A549 (cell line): Measurements from ENCODE around the gene GSG1L. TPM values are rescaled to one million over a fixed set of nuclear protein-coding genes. Genes with fewer than 3 reads are reported as not detected.

Source experiments
- ATAC-seq, 2 experiments: fragments of 200-7000 bp in 1 of 2; fragments of >200 bp in 1 of 2; cut with Nextera tagmentation in 1 of 2; cut with Tn5 transposase in 1 of 2; 3 replicates each; pipeline versions ENCODE4 v1.8.0 to v1.9.1; 2018 to 2020; ENCODE audit warnings: mild to moderate bottlenecking in 1 of 2, moderate library complexity in 1 of 2
- CTCF ChIA-PET: fragments of 300-600 bp; sonication (Branson Sonifier 250); formaldehyde crosslinking; extraction: SDS; loops from one replicate; lab custom pipeline; 2021; ENCODE audit warnings: antibody characterized with exemption, inconsistent platforms; lab: Yijun Ruan, JAX
- POLR2A ChIA-PET: fragments of 350-600 bp; formaldehyde crosslinking; extraction: SDS; loops from one replicate; lab custom pipeline; 2021; ENCODE audit warnings: antibody characterized with exemption, inconsistent platforms; lab: Yijun Ruan, JAX
- DNase-seq, 2 experiments: peaks; one replicate each; pipeline versions ENCODE4 v3.0.0 to v3.0.0-alpha.2; 2011 to 2016; ENCODE audit warnings: low read depth in 1 of 2, low spot score in 1 of 2
- FAIRE-seq: peaks from 2 replicates; lab custom pipeline; 2011; peaks lifted over from hg19 to GRCh38; lab: Jason Lieb, UNC
- H3K27ac ChIP-seq, 2 experiments: fragments of >200 bp; sonication (Bioruptor Twin); formaldehyde crosslinking; 3 replicates each; pipeline ENCODE4 v1.5.1; 2016 to 2017
- H3K4me1 ChIP-seq: fragments of >200 bp; sonication (Bioruptor Twin); formaldehyde crosslinking; 3 replicates; pipeline ENCODE4 v1.6.1; 2016
- H3K4me2 ChIP-seq: fragments of >200 bp; sonication (Bioruptor Twin); formaldehyde crosslinking; 3 replicates; pipeline ENCODE4 v1.6.1; 2016
- H3K4me3 ChIP-seq: fragments of >200 bp; sonication (Bioruptor Twin); formaldehyde crosslinking; 3 replicates; pipeline ENCODE4 v1.5.1; 2016
- H3K9me3 ChIP-seq: fragments of >200 bp; sonication (Bioruptor Twin); formaldehyde crosslinking; 3 replicates; pipeline ENCODE4 v1.6.1; 2016
- BHLHE40 ChIP-seq: IDR thresholded peaks from 2 replicates; pipeline ENCODE4 v1.6.1; 2012; ENCODE audit warnings: low read depth, low read length, inconsistent platforms
- CBX8 ChIP-seq: fragments of 200-600 bp; sonication (generic); IDR thresholded peaks from 2 replicates; pipeline ENCODE4 v1.6.1; 2016
- CEBPB ChIP-seq, 2 experiments: fragments of >200 bp in 1 of 2; sonication (Bioruptor Twin) in 1 of 2; formaldehyde crosslinking in 1 of 2; IDR thresholded peaks; 2 replicates each; pipeline ENCODE4 v1.6.1; 2012 to 2016
- EHF ChIP-seq: fragments of 250-450 bp; sonication (Bioruptor Pico); IDR thresholded peaks from 2 replicates; pipeline ENCODE4 v1.5.0; 2020; ENCODE audit warnings: mild to moderate bottlenecking
- EP300 ChIP-seq, 2 experiments: fragments of >200 bp; sonication (Bioruptor Twin); formaldehyde crosslinking; IDR thresholded peaks; 2 replicates in 1 of 2; 3 replicates in 1 of 2; pipeline ENCODE4 v1.6.1; 2016 to 2017
- FOSB ChIP-seq: fragments of 250-450 bp; sonication (Bioruptor Pico); IDR thresholded peaks from 2 replicates; pipeline ENCODE4 v1.5.0; 2020; ENCODE audit warnings: mild to moderate bottlenecking, moderate library complexity
- FOSL2 ChIP-seq, 2 experiments: fragments of 450-650 bp in 1 of 2; fragments of >200 bp in 1 of 2; sonication (Bioruptor Twin) in 1 of 2; formaldehyde crosslinking; IDR thresholded peaks; 2 replicates each; pipeline versions ENCODE4 v1.5.0 to v1.6.1; 2016 to 2020; ENCODE audit warnings: mild to moderate bottlenecking in 1 of 2, moderate library complexity in 1 of 2
- FOXS1 ChIP-seq: fragments of 250-450 bp; sonication (Bioruptor Pico); IDR thresholded peaks from 2 replicates; pipeline ENCODE4 v1.5.0; 2020; ENCODE audit warnings: mild to moderate bottlenecking, moderate library complexity
- HOXA7 ChIP-seq: fragments of 250-450 bp; sonication (Bioruptor Pico); IDR thresholded peaks from 2 replicates; pipeline ENCODE4 v1.5.0; 2020; ENCODE audit warnings: mild to moderate bottlenecking, moderate library complexity
- HOXB13 ChIP-seq: fragments of 250-450 bp; sonication (Bioruptor Pico); IDR thresholded peaks from 2 replicates; pipeline ENCODE4 v1.5.0; 2020; ENCODE audit warnings: low read depth, mild to moderate bottlenecking, moderate library complexity
- HOXB5 ChIP-seq: fragments of 250-450 bp; sonication (Bioruptor Pico); IDR thresholded peaks from 2 replicates; pipeline ENCODE4 v1.5.0; 2020; ENCODE audit warnings: mild to moderate bottlenecking, moderate library complexity
- JUNB ChIP-seq: fragments of >200 bp; sonication (Bioruptor Twin); formaldehyde crosslinking; IDR thresholded peaks from 2 replicates; pipeline ENCODE4 v1.6.1; 2016
- KDM1A ChIP-seq: fragments of 200-600 bp; sonication (generic); IDR thresholded peaks from 2 replicates; pipeline ENCODE4 v1.6.1; 2016; ENCODE audit warnings: low read depth, mild to moderate bottlenecking
- MYC ChIP-seq: IDR thresholded peaks from 2 replicates; pipeline ENCODE4 v1.6.1; 2012; ENCODE audit warnings: mild to moderate bottlenecking, inconsistent platforms, low read length, improper control_type of control experiment, borderline replicate concordance
- NPAS2 ChIP-seq: fragments of 250-450 bp; sonication (Bioruptor Pico); IDR thresholded peaks from 2 replicates; pipeline ENCODE4 v1.8.0; 2022; ENCODE audit warnings: mild to moderate bottlenecking, moderate library complexity, borderline replicate concordance
- NR3C1 ChIP-seq: fragments of >200 bp; sonication (Bioruptor Twin); formaldehyde crosslinking; IDR thresholded peaks from 3 replicates; pipeline ENCODE4 v1.6.1; 2017
- PBX3 ChIP-seq: IDR thresholded peaks from 2 replicates; pipeline ENCODE4 v1.6.1; 2012
- PHF8 ChIP-seq: fragments of 200-600 bp; sonication (generic); IDR thresholded peaks from 2 replicates; pipeline ENCODE4 v1.6.1; 2016; ENCODE audit warnings: low read depth, mild to moderate bottlenecking, antibody characterized with exemption, moderate library complexity, borderline replicate concordance
- POLR2A ChIP-seq: IDR thresholded peaks from 2 replicates; pipeline ENCODE4 v1.6.1; 2012; ENCODE audit warnings: mild to moderate bottlenecking, low read length
- POLR2AphosphoS2 ChIP-seq: conservative IDR thresholded peaks from 2 replicates; pipeline ENCODE4 v1.6.1; 2012; ENCODE audit warnings: low read length, improper control_type of control experiment, inconsistent platforms
- RCOR1 ChIP-seq: fragments of 150-350 bp; IDR thresholded peaks from 2 replicates; pipeline ENCODE4 v1.6.1; 2014; ENCODE audit warnings: antibody characterized with exemption, low read length, low read depth
- ZFP36 ChIP-seq: fragments of 450-650 bp; IDR thresholded peaks from 2 replicates; pipeline ENCODE4 v1.6.1; 2014; ENCODE audit warnings: borderline replicate concordance; ENCODE audit not compliant: partially characterized antibody
- ZSCAN20 ChIP-seq: fragments of 250-450 bp; sonication (Bioruptor Pico); IDR thresholded peaks from 2 replicates; pipeline ENCODE4 v1.8.0; 2022; ENCODE audit warnings: mild to moderate bottlenecking, moderate library complexity
- WGBS: methylation state at CpG from one replicate; pipeline ENCODE4 v1.1.6; 2017; ENCODE audit errors: missing lambda C conversion rate; 5-methylcytosine and 5-hydroxymethylcytosine counted together
- polyA plus RNA-seq, 4 experiments: library from polyadenylated mRNA; depleted of rRNA in 3 of 4; stranded (reverse); fragments of >200 nt; fragmentation: RNase III in 1 of 4; extraction: RNeasy Plus Mini Kit Qiagen cat#74134 plus additional on column Dnase treatment in 1 of 4; gene quantifications; 2 replicates in 3 of 4; 3 replicates in 1 of 4; pipeline ENCODE4 v1.2.3, GENCODE V29; 2011 to 2017
- TF ChIP-seq, protein P1 (sequence below): fragments of 150-350 bp; IDR thresholded peaks from 2 replicates; pipeline ENCODE4 v1.6.1; 2014; ENCODE audit warnings: low read depth, mild to moderate bottlenecking, low read length
- TF ChIP-seq, protein P2 (sequence below): fragments of >200 bp; sonication (Bioruptor Twin); formaldehyde crosslinking; IDR thresholded peaks from 3 replicates; pipeline ENCODE4 v1.5.1; 2016
- TF ChIP-seq, protein P3 (sequence below): IDR thresholded peaks from 2 replicates; pipeline ENCODE4 v1.6.1; 2012; ENCODE audit warnings: low read depth, borderline replicate concordance
- TF ChIP-seq, protein P4 (sequence below): fragments of >200 bp; sonication (Bioruptor Twin); formaldehyde crosslinking; IDR thresholded peaks from 2 replicates; pipeline ENCODE4 v1.6.1; 2016
- TF ChIP-seq, protein P5 (sequence below): fragments of 250-450 bp; sonication (Bioruptor Pico); IDR thresholded peaks from 2 replicates; pipeline ENCODE4 v1.5.0; 2021; ENCODE audit warnings: mild to moderate bottlenecking, moderate library complexity, borderline replicate concordance

The GSG1L gene
- polyA plus RNA-seq, 2 of the 4 experiments (the other 2 are of a cell fraction) = not detected

DNA sequence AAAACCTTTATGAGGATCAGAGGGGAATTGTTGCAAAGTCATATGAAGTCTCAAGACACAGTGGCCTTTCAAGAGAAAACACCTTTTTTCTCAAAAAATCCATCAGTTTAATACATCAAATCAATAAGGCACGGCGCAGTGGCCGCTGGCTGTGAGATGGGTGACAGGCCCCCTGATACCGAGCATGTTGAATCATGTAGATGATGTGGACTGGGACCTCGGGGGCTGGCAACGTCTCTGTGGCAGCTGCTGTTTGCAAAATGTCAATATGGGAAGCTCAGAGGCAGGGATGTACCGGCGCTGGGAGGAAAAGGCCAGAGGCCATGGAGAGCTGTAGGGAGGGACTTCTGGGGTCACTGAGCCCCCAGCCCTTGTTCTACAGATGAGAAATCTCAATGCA is 169.1 kb downstream of the GSG1L start:
- TF ChIP-seq HOXB13 (CRISPR knock-in tag) (no peak), RCOR1 (no peak), MYC (no peak), NPAS2 (CRISPR knock-in tag) (no peak)
- Histone ChIP-seq H3K9me3 (0 out of 3 replicates have a peak, but pooled peaks cover 2% of the 10 kb centered on the region), H3K27ac (no peak overlapping the region), H3K4me1 (no peaks in the 10 kb centered on the region), H3K4me3 (no peak overlapping the region), H3K4me2 (no peak overlapping the region)
- DNase-seq (no peak), ATAC-seq (no peak), FAIRE-seq (no peak)
- CTCF ChIA-PET = interaction anchor here (0.7 to 1.9 kb wide), 2 partner anchors 9 to 176 kb away, joined by 3 to 4 read pairs; no protein-coding TSS in a partner anchor
- WGBS = 15% methylated on average over 8 of the region's 8 CpGs
- POLR2A ChIA-PET = no interaction called here

DNA sequence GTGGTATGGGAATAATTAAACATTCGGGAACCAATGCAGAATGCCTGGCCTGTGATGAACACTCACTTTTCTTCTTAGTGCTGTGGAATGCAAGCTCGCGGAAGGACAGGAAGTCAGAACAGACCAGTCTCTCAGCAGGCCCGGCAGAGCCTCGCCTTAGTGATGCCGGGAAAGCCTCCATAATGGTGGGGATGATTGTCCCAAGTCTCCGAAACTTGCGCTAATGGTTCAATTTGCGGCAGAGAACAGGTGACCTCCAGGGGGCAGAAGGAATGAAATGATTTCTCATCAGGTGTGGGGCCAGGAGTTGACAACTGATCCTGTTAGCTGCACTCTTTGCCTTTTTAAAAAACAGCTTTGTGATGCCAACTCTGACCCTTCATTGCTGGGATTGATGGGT is 170.6 kb downstream of the GSG1L start:
- no peak overlapping the region for H3K27ac ChIP-seq
- H3K9me3 ChIP-seq = 0 out of 3 replicates have a peak, but pooled peaks cover 2% of the 10 kb centered on the region
- POLR2A ChIA-PET = no interaction called here
- FAIRE-seq (no peak), DNase-seq (peak in 1 of 2 experiments; percentile 11), ATAC-seq (no peak; a peak in 1 of 6 replicates)
- CTCF ChIA-PET = interaction anchor here (0.6 to 0.7 kb wide), 2 partner anchors 178 to 612 kb away, joined by 3 to 4 read pairs; no protein-coding TSS in a partner anchor
- TF ChIP-seq, protein P1, sequence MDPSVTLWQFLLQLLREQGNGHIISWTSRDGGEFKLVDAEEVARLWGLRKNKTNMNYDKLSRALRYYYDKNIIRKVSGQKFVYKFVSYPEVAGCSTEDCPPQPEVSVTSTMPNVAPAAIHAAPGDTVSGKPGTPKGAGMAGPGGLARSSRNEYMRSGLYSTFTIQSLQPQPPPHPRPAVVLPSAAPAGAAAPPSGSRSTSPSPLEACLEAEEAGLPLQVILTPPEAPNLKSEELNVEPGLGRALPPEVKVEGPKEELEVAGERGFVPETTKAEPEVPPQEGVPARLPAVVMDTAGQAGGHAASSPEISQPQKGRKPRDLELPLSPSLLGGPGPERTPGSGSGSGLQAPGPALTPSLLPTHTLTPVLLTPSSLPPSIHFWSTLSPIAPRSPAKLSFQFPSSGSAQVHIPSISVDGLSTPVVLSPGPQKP = no peak
- TF ChIP-seq HOXA7 (no peak), EHF (no peak), FOSL2 (IDR thresholded peaks at IDR 0.05) (no peak), FOSL2 (CRISPR knock-in tag; IDR thresholded peaks at IDR 0.05) (no peak), NR3C1 (no peak)
- TF ChIP-seq, protein P2, sequence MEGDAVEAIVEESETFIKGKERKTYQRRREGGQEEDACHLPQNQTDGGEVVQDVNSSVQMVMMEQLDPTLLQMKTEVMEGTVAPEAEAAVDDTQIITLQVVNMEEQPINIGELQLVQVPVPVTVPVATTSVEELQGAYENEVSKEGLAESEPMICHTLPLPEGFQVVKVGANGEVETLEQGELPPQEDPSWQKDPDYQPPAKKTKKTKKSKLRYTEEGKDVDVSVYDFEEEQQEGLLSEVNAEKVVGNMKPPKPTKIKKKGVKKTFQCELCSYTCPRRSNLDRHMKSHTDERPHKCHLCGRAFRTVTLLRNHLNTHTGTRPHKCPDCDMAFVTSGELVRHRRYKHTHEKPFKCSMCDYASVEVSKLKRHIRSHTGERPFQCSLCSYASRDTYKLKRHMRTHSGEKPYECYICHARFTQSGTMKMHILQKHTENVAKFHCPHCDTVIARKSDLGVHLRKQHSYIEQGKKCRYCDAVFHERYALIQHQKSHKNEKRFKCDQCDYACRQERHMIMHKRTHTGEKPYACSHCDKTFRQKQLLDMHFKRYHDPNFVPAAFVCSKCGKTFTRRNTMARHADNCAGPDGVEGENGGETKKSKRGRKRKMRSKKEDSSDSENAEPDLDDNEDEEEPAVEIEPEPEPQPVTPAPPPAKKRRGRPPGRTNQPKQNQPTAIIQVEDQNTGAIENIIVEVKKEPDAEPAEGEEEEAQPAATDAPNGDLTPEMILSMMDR = no peak
- 29% methylated on average over 9 of the region's 9 CpGs for WGBS
- no peaks in the 10 kb centered on the region for H3K4me1 ChIP-seq
- H3K4me3 ChIP-seq = no peak overlapping the region
- no peak overlapping the region for H3K4me2 ChIP-seq

DNA sequence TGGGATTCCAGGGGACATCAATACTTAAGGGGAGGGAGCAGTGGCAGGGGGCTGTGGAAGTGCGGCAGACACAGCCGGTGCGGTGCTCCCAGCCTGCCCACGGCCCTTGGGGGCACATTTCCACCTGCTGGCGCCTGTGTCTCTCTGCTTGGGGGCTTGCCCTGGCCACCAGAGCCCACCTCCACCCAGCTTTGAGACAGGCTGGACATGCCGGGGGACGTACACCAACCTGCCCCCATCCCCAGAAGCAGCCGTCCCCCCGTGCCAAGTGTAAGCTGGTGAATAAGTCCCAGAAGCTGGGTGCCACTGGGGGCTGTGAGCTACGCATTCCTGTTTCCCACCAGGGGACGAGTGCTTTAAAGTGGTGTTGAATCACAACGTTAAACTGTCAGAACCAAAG is 172.6 kb downstream of the GSG1L start:
- ChIA-PET CTCF (no interaction called here), POLR2A (no interaction called here)
- FAIRE-seq (no peak), DNase-seq (no peak), ATAC-seq (0 out of 6 replicates have a peak, but pooled peaks of 1 of the 2 experiments have one; percentile 33)
- H3K4me2 ChIP-seq = no peak overlapping the region
- 5% methylated on average over 8 of the region's 12 CpGs for WGBS
- H3K27ac ChIP-seq = no peak overlapping the region
- no peaks in the 10 kb centered on the region for H3K4me1 ChIP-seq
- H3K9me3 ChIP-seq = no peaks in the 10 kb centered on the region
- no peak overlapping the region for H3K4me3 ChIP-seq
- TF ChIP-seq ZSCAN20 (CRISPR knock-in tag) = no peak
- no peak for TF ChIP-seq KDM1A
- TF ChIP-seq, protein P3, sequence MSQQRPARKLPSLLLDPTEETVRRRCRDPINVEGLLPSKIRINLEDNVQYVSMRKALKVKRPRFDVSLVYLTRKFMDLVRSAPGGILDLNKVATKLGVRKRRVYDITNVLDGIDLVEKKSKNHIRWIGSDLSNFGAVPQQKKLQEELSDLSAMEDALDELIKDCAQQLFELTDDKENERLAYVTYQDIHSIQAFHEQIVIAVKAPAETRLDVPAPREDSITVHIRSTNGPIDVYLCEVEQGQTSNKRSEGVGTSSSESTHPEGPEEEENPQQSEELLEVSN = no peak
- no peak for TF ChIP-seq BHLHE40
- TF ChIP-seq, protein P4, sequence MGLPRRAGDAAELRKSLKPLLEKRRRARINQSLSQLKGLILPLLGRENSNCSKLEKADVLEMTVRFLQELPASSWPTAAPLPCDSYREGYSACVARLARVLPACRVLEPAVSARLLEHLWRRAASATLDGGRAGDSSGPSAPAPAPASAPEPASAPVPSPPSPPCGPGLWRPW = no peak
- TF ChIP-seq ZFP36 = no peak
- TF ChIP-seq HOXB5 = no peak
- no peak for TF ChIP-seq FOXS1 (CRISPR knock-in tag)
- TF ChIP-seq CEBPB (IDR thresholded peaks at IDR 0.05) = no peak
- TF ChIP-seq POLR2A = no peak
- TF ChIP-seq POLR2AphosphoS2 = no peak
- no peak for TF ChIP-seq EP300 (IDR thresholded peaks at IDR 0.05)
- TF ChIP-seq EHF = no peak
- no peak for TF ChIP-seq CBX8
- TF ChIP-seq JUNB = no peak
- no peak for TF ChIP-seq PHF8
- TF ChIP-seq, protein P5, sequence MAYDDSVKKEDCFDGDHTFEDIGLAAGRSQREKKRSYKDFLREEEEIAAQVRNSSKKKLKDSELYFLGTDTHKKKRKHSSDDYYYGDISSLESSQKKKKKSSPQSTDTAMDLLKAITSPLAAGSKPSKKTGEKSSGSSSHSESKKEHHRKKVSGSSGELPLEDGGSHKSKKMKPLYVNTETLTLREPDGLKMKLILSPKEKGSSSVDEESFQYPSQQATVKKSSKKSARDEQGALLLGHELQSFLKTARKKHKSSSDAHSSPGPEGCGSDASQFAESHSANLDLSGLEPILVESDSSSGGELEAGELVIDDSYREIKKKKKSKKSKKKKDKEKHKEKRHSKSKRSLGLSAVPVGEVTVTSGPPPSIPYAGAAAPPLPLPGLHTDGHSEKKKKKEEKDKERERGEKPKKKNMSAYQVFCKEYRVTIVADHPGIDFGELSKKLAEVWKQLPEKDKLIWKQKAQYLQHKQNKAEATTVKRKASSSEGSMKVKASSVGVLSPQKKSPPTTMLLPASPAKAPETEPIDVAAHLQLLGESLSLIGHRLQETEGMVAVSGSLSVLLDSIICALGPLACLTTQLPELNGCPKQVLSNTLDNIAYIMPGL (CRISPR knock-in tag) = no peak
- no peak for TF ChIP-seq FOSB (CRISPR knock-in tag)
- no peak for TF ChIP-seq PBX3
